ENCODE results near the gene PABPC4L. TPM values are rescaled to one million over a fixed set of nuclear protein-coding genes. Genes with fewer than 3 reads are reported as not detected.
A peak's percentile ranks its signal among the peaks of the same experiment; 100 is the strongest.

PABPC4L gene
- total RNA-seq: 1 to 10 TPM; 2.2 to 3.5 TPM

DNA sequence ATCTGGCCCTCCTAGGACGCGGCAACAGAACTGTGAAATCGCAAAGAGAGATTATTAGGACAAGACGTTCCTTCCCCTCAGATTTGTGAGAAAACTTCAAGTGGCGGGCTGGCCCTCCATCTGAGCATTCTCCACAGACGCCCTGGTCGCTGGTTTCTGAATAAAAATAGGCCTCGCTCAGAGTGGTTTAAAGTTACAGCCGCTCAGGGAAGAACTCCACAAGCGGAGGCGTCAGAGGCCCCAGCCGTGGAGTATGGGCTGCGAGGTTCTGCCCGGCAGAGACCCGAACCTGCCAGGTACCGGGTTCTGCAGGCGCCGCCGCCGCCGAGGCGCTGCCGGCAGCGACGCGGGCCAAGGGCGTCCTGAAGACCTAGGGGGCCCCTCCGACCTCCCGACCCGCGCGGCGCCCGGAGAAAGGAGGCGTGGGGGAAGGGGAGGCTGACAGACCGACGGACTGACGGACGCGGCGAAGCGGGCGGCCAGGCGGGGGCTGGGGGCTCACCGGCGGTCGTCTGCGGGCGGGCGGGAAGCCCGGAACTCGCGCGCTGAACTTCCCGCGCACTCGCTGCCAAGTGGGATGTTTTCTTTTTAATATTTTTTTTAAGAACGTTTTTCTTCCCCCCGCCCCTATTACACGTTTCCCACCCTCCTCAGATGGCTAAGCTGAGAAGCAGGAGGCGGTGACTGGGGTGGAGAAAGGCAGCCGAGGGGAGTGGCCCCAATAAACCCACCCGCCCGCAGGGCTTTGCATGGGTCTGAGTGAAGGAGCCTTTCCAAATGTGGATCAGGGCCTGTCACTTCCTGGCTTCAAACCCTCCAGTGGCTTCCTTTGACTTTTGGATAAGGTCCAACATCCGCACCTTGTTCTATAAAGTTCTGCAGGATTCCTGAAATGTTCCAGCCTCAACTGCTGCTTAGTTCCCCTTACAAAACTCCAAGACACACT lies at the start of gene PABPC4L:
PABPC4L (minus strand) TSS at position 574 of the 946 bp plus-strand sequence. CDS start 770 bp downstream, outside the sequence.
- DNase-seq (ENCODE audit: low spot score) (no peak), ATAC-seq (ENCODE audit: insufficient number of reproducible peaks, low FRiP score, low read depth) (peak; percentile 47)
- no peaks in the 10 kb centered on the region for H3K9me3 ChIP-seq
- no peaks in the 10 kb centered on the region for H3K27me3 ChIP-seq (replicated peaks; ENCODE audit: insufficient read depth)
- H3K4me3 ChIP-seq: peak within 1 kb of the TSS; percentile 90
- peaks cover 4 to 15% of the 10 kb centered on the region in 2 donors for H3K4me1 ChIP-seq (ENCODE audit: control insufficient read depth in 1 of 2, low read depth in 2 of 2)
- H3K27ac ChIP-seq: peak within 1 kb of the TSS; percentile 60 to 85
- no peaks in the 10 kb centered on the region for H3K36me3 ChIP-seq
- TF ChIP-seq, protein P1, sequence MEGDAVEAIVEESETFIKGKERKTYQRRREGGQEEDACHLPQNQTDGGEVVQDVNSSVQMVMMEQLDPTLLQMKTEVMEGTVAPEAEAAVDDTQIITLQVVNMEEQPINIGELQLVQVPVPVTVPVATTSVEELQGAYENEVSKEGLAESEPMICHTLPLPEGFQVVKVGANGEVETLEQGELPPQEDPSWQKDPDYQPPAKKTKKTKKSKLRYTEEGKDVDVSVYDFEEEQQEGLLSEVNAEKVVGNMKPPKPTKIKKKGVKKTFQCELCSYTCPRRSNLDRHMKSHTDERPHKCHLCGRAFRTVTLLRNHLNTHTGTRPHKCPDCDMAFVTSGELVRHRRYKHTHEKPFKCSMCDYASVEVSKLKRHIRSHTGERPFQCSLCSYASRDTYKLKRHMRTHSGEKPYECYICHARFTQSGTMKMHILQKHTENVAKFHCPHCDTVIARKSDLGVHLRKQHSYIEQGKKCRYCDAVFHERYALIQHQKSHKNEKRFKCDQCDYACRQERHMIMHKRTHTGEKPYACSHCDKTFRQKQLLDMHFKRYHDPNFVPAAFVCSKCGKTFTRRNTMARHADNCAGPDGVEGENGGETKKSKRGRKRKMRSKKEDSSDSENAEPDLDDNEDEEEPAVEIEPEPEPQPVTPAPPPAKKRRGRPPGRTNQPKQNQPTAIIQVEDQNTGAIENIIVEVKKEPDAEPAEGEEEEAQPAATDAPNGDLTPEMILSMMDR (IDR thresholded peaks at IDR 0.05): no peak

- H3K27ac ChIP-seq: no peak overlapping the region
- TF ChIP-seq, protein P1 (IDR thresholded peaks at IDR 0.05): no peak
- H3K4me3 ChIP-seq: no peak overlapping the region
- H3K36me3 ChIP-seq: no peaks in the 10 kb centered on the region
- ATAC-seq (ENCODE audit: insufficient number of reproducible peaks, low FRiP score, low read depth) (no peak), DNase-seq (ENCODE audit: low spot score) (no peak)
- H3K4me1 ChIP-seq (ENCODE audit: control insufficient read depth in 1 of 2, low read depth in 2 of 2): peaks cover 0 to 9% of the 10 kb centered on the region in 2 donors
- H3K9me3 ChIP-seq: no peaks in the 10 kb centered on the region
- H3K27me3 ChIP-seq (replicated peaks; ENCODE audit: insufficient read depth): no peaks in the 10 kb centered on the region
Observed at GRCh38 chr4:134251322-134251721, 49.7 kb upstream of the PABPC4L start.

DNA sequence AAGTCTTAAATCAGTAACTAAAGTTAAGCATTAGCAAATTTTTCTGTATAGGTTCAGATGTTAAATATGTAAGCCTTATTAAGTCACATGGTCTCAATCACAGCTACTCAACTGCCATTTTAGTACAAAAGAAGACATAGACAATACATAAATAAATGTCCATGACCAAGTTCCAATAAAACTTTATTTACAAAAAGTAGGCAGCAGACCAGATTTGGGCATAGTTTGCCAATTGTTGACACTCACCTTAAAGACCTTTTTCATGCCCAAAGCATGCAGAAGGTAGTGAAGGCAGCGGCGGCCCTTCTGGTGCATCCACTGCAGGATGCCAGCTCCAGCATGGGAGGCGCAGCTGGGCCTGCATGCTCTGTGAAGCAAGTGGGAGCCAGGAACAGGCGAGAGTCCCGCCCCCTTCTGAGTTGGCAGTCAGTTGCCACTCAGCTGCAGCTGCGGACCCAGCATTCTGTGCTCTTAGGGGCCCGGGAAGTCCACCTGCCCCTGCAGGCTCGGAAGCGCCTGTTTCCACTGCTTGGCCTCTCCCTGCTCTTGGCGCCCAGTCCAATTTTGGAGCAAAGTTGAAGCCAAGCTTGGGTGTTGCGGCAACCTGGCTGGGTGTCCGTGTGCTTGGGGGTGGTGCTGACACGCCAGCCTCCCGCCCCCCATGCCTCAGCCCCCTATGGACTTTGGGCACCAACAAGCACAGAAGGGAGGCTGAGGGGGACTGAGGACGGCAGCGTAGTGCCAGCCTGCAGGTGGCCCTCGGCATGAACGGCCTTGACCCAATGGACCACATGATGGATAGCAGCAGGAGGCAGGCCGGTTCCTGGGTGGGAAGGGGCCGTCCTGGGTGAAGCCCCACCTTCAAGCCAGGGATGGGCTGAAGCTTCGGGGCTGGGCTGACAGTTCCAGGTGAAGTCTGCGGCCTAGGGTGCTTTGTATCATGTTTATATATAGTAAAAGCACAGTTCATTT lies 42.4 kb upstream of the PABPC4L start:
- TF ChIP-seq, protein P1 (IDR thresholded peaks at IDR 0.05): no peak
- Histone ChIP-seq H3K4me1 (ENCODE audit: control insufficient read depth in 1 of 2, low read depth in 2 of 2) (no peaks in the 10 kb centered on the region), H3K36me3 (no peaks in the 10 kb centered on the region), H3K27ac (no peak overlapping the region), H3K27me3 (replicated peaks; ENCODE audit: insufficient read depth) (no peaks in the 10 kb centered on the region), H3K4me3 (no peak overlapping the region), H3K9me3 (no peaks in the 10 kb centered on the region)
- ATAC-seq (ENCODE audit: insufficient number of reproducible peaks, low FRiP score, low read depth): no peak
- no peak for DNase-seq (ENCODE audit: low spot score)

DNA sequence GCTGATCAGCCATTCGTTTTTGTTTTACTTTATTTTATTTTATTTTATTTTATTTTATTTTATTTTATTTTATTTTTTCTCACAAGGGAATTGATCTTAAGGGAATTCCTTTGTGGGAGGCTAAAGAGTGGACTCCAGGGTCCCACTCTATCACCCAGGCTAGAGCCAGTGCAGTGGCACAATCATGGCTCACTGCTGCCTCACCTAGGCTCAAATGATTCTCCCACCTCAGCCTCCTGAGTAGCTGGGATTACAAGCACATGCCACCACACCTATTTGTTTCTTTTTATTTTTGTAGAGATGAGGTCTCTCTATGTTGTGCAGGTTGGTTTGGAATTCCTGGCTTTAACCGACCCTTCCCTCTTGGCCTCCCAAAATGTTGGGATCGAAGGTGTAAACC lies 17.5 kb upstream of the PABPC4L start:
- Histone ChIP-seq H3K27me3 (replicated peaks; ENCODE audit: insufficient read depth) (no peaks in the 10 kb centered on the region), H3K27ac (no peak overlapping the region), H3K9me3 (no peaks in the 10 kb centered on the region), H3K4me3 (no peak overlapping the region), H3K4me1 (ENCODE audit: control insufficient read depth in 1 of 2, low read depth in 2 of 2) (no peaks in the 10 kb centered on the region), H3K36me3 (no peaks in the 10 kb centered on the region)
- ATAC-seq (ENCODE audit: insufficient number of reproducible peaks, low FRiP score, low read depth) (no peak), DNase-seq (ENCODE audit: low spot score) (no peak)
- TF ChIP-seq, protein P1 (IDR thresholded peaks at IDR 0.05): no peak

GRCh38 chr4:134216411-134216810 lies 14.8 kb upstream of the PABPC4L start:
- H3K4me1 ChIP-seq (ENCODE audit: control insufficient read depth in 1 of 2, low read depth in 2 of 2): no peaks in the 10 kb centered on the region
- no peak overlapping the region for H3K4me3 ChIP-seq
- no peaks in the 10 kb centered on the region for H3K27me3 ChIP-seq (replicated peaks; ENCODE audit: insufficient read depth)
- H3K36me3 ChIP-seq: no peaks in the 10 kb centered on the region
- no peak for DNase-seq (ENCODE audit: low spot score)
- TF ChIP-seq, protein P1 (IDR thresholded peaks at IDR 0.05): no peak
- H3K27ac ChIP-seq: no peak overlapping the region
- no peak for ATAC-seq (ENCODE audit: insufficient number of reproducible peaks, low FRiP score, low read depth)
- H3K9me3 ChIP-seq: no peaks in the 10 kb centered on the region

Measured in thoracic aorta (tissue), 2 donors.